Left lung (tissue), 10 donors: Measurements from ENCODE around the gene KCNIP4. TPM values are rescaled to one million over a fixed set of nuclear protein-coding genes. Genes with fewer than 3 reads are reported as not detected.

Source experiments
- ATAC-seq: fragments of 200-7000 bp; cut with Tn5 transposase; one replicate; pipeline ENCODE4 v1.9.1; 2020; ENCODE audit warnings: moderate library complexity
- DNase-seq, 4 donors: peaks; one replicate each; pipeline ENCODE4 v3.0.0-alpha.2; 2013 to 2020
- H3K27ac ChIP-seq, 2 donors: fragments of 200-600 bp; sonication (generic) in 1 of 2; one replicate each; pipeline versions ENCODE4 v1.5.0 to v1.8.0; 2020 to 2021
- H3K27me3 ChIP-seq, 2 donors: fragments of 200-600 bp; sonication (generic) in 1 of 2; one replicate each; pipeline versions ENCODE4 v1.5.0 to v1.8.0; 2020 to 2021
- H3K36me3 ChIP-seq, 2 donors: fragments of 200-600 bp; sonication (generic) in 1 of 2; one replicate each; pipeline versions ENCODE4 v1.5.0 to v1.8.0; 2020 to 2021
- H3K4me1 ChIP-seq, 2 donors: fragments of 200-600 bp; one replicate each; pipeline ENCODE4 v1.8.0; 2021
- H3K4me3 ChIP-seq, 2 donors: fragments of 200-600 bp; sonication (generic) in 1 of 2; one replicate each; pipeline versions ENCODE4 v1.5.0 to v1.8.0; 2020 to 2021; ENCODE audit warnings: mild to moderate bottlenecking in 1 of 2
- H3K9me3 ChIP-seq, 2 donors: fragments of 200-600 bp; sonication (generic) in 1 of 2; one replicate each; pipeline versions ENCODE4 v1.5.0 to v1.8.0; 2020 to 2021
- CTCF ChIP-seq, 2 donors: fragments of 200-600 bp; sonication (generic) in 1 of 2; IDR thresholded peaks; one replicate each; pipeline versions ENCODE4 v1.5.0 to v1.8.0; 2021; ENCODE audit warnings: antibody characterized with exemption in 2 of 2
- intact Hi-C, 2 donors: fragments of 100-400 bp; cut with DNase I; formaldehyde crosslinking; loops; one replicate each; pipeline versions ENCODE4 v1.11.2 to v1.14.2; 2022
- polyA plus RNA-seq, 6 donors: library from polyadenylated mRNA; unstranded; fragments of 120-200 nt; gene quantifications; one replicate each; pipeline ENCODE4 v1.2.1, GENCODE V29; 2013; ENCODE audit not compliant: insufficient read length in 6 of 6
- total RNA-seq, 2 donors: library from RNA; stranded (reverse); fragmentation: NEBNext Ultra II Directional; extraction: Animal tissue kit (Norgen Biotek cat#: 25700); gene quantifications; one replicate each; pipeline ENCODE4 v1.2.1, GENCODE V29; 2021
- donor health status: DM: no; HTN: yes; CAD: no.
- donor health status: DM: no; HTN: no; CAD: no.

Gene KCNIP4
- total and polyA plus RNA-seq, 8 donors: 2.8 to 5.4 (median 4.9) TPM; not detected in 2

DNA sequence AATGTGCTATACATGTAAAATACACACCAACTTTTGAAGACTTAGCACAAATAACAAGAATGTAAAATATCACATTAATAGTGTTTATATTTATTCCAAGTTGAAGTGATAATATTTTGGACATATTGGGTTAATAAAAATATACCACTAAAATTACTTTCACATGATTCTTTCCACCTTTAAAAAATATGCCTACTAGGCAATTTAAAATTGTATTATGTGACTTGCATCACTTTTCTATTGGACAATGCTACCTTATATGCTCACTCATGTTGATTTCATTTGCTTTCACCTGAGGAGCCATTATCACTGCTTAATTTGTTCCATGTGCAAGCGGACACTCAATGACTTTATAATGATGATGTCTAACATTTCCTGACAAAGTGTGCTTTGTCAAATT, 1251.8 kb downstream of the KCNIP4 start:
- Histone ChIP-seq H3K27ac (no peak overlapping the region), H3K27me3 (no peaks in the 10 kb centered on the region), H3K36me3 (no peaks in the 10 kb centered on the region), H3K4me1 (peaks cover 14 to 21% of the 10 kb centered on the region in 2 donors), H3K4me3 (no peak overlapping the region), H3K9me3 (no peaks in the 10 kb centered on the region)
- ATAC-seq: no peak
- no peak for DNase-seq
- no peak for TF ChIP-seq CTCF (IDR thresholded peaks at IDR 0.05)
- intact Hi-C loops: no loop called here

GRCh38 chr4:20687864-20688263, 1260.7 kb downstream of the KCNIP4 start:
- H3K4me3 ChIP-seq: no peak overlapping the region
- H3K9me3 ChIP-seq: no peaks in the 10 kb centered on the region
- no peak for DNase-seq
- peak; percentile 48 for ATAC-seq
- no peaks in the 10 kb centered on the region for H3K36me3 ChIP-seq
- H3K27me3 ChIP-seq: no peaks in the 10 kb centered on the region
- H3K4me1 ChIP-seq: no peaks in the 10 kb centered on the region
- TF ChIP-seq CTCF (IDR thresholded peaks at IDR 0.05): no peak
- no peak overlapping the region for H3K27ac ChIP-seq
- intact Hi-C loops: loop anchor here in 1 of 2 donors (10.0 kb wide), 1 partner anchor 263 kb away; no protein-coding TSS in a partner anchor

GRCh38 chr4:20684852-20685763, 1263.5 kb downstream of the KCNIP4 start:
- Histone ChIP-seq H3K4me1 (no peaks in the 10 kb centered on the region), H3K9me3 (no peaks in the 10 kb centered on the region), H3K27me3 (no peaks in the 10 kb centered on the region), H3K36me3 (no peaks in the 10 kb centered on the region), H3K27ac (peak overlapping the region in 1 of 2 donors; percentile 9), H3K4me3 (no peak overlapping the region)
- peak; percentile 47 to 59 for TF ChIP-seq CTCF (IDR thresholded peaks at IDR 0.05)
- ATAC-seq (peak; percentile 57), DNase-seq (peak in 2 of 4 donors; percentile 51)
- intact Hi-C loops: loop anchor here in 1 of 2 donors (10.0 kb wide), 1 partner anchor 260 kb away; no protein-coding TSS in a partner anchor

GRCh38 chr4:20683766-20684165, 1264.8 kb downstream of the KCNIP4 start:
- Histone ChIP-seq H3K27me3 (no peaks in the 10 kb centered on the region), H3K9me3 (no peaks in the 10 kb centered on the region), H3K36me3 (no peaks in the 10 kb centered on the region), H3K4me1 (no peaks in the 10 kb centered on the region), H3K27ac (no peak overlapping the region), H3K4me3 (no peak overlapping the region)
- DNase-seq (no peak), ATAC-seq (no peak)
- TF ChIP-seq CTCF (IDR thresholded peaks at IDR 0.05): no peak
- intact Hi-C loops: loop anchor here in 1 of 2 donors (10.0 kb wide), 1 partner anchor 259 kb away; no protein-coding TSS in a partner anchor

DNA sequence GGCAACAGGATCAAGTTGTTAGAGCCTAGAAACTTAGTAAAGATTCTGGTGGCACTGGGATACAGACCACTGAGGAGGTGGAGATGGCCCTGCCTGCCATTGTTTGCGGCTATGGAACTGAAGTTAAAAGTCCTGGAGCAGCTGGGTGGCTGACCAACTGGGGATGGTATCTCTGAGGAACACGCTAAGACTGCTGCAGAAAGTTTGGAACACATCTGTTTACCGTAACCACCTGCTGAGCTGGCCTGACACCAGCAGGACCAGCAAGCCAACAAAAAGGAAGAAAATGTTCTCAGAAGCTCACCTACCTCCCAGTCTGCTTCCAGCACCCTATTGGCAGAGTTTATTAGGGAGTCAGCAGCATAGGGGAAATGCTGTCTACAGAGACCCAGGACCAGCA, 1265.7 kb downstream of the KCNIP4 start:
- H3K9me3 ChIP-seq: no peaks in the 10 kb centered on the region
- intact Hi-C loops: loop anchor here in 1 of 2 donors (10.0 kb wide), 1 partner anchor 258 kb away; no protein-coding TSS in a partner anchor
- DNase-seq: no peak

More for the DNA sequence above, 1265.7 kb downstream of the KCNIP4 start:
- no peak for ATAC-seq
- Histone ChIP-seq H3K27ac (no peak overlapping the region), H3K4me3 (no peak overlapping the region), H3K36me3 (no peaks in the 10 kb centered on the region), H3K4me1 (no peaks in the 10 kb centered on the region), H3K27me3 (no peaks in the 10 kb centered on the region)
- no peak for TF ChIP-seq CTCF (IDR thresholded peaks at IDR 0.05)
